ENCODE measurements around the gene ZNF132.
"Not testable (repeated sequence)": the region's sequence is repeated elsewhere in the genome, so short reads cannot be mapped to it uniquely, and the experiment has no call there.

DNA sequence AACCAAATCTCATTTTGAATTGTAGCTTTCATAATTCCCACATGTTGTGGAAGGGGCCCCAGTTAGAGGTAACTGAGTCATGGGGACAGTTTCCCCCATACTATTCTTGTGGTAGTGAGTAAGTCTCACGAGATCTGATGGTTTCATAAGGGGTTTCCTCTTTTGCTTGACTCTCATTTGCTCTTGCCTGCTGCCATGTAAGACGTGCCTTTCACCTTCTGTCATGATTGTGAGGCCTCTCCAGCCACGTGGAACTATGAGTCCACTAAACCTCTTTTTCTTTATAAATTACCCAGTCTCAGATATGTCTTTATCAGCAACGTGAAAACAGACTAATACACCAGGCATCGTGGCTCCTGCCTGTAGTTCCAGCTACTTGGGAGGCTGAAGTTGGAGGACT is 10.0 kb upstream of the ZNF132 start:
- TF ChIP-seq, protein P1, sequence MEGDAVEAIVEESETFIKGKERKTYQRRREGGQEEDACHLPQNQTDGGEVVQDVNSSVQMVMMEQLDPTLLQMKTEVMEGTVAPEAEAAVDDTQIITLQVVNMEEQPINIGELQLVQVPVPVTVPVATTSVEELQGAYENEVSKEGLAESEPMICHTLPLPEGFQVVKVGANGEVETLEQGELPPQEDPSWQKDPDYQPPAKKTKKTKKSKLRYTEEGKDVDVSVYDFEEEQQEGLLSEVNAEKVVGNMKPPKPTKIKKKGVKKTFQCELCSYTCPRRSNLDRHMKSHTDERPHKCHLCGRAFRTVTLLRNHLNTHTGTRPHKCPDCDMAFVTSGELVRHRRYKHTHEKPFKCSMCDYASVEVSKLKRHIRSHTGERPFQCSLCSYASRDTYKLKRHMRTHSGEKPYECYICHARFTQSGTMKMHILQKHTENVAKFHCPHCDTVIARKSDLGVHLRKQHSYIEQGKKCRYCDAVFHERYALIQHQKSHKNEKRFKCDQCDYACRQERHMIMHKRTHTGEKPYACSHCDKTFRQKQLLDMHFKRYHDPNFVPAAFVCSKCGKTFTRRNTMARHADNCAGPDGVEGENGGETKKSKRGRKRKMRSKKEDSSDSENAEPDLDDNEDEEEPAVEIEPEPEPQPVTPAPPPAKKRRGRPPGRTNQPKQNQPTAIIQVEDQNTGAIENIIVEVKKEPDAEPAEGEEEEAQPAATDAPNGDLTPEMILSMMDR (IDR thresholded peaks at IDR 0.05) = not testable (repeated sequence)
- TF ChIP-seq EZH2 (IDR thresholded peaks at IDR 0.05) = not testable (repeated sequence)

All from neural progenitor cell (in vitro differentiated cells).